HL-60 (cell line): ENCODE data around the gene MAPT.

Experiments used
- GABPA ChIP-seq: IDR thresholded peaks from 2 replicates; pipeline ENCODE4 v1.6.1; 2012; ENCODE audit warnings: low read depth
- POLR2AphosphoS5 ChIP-seq: IDR thresholded peaks from 2 replicates; pipeline ENCODE4 v1.6.1; 2012; ENCODE audit warnings: low read depth
- REST ChIP-seq: IDR thresholded peaks from 2 replicates; pipeline ENCODE4 v1.6.1; 2012; ENCODE audit warnings: low read depth; ENCODE audit not compliant: insufficient replicate concordance
- TF ChIP-seq, protein P1 (sequence below): IDR thresholded peaks from one replicate; pipeline ENCODE4 v1.5.1; 2011; ENCODE audit warnings: low read length, control low read depth, inconsistent platforms; ENCODE audit not compliant: insufficient read depth

- TF ChIP-seq, protein P1, sequence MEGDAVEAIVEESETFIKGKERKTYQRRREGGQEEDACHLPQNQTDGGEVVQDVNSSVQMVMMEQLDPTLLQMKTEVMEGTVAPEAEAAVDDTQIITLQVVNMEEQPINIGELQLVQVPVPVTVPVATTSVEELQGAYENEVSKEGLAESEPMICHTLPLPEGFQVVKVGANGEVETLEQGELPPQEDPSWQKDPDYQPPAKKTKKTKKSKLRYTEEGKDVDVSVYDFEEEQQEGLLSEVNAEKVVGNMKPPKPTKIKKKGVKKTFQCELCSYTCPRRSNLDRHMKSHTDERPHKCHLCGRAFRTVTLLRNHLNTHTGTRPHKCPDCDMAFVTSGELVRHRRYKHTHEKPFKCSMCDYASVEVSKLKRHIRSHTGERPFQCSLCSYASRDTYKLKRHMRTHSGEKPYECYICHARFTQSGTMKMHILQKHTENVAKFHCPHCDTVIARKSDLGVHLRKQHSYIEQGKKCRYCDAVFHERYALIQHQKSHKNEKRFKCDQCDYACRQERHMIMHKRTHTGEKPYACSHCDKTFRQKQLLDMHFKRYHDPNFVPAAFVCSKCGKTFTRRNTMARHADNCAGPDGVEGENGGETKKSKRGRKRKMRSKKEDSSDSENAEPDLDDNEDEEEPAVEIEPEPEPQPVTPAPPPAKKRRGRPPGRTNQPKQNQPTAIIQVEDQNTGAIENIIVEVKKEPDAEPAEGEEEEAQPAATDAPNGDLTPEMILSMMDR: no peak
- no peak for TF ChIP-seq POLR2AphosphoS5
- no peak for TF ChIP-seq GABPA
- TF ChIP-seq REST: no peak
Measured at GRCh38 chr17:46010597-46011186, 116.3 kb downstream of the MAPT start.
